ENCODE data around the gene C12orf50.
"Not testable (repeated sequence)": the region's sequence is repeated elsewhere in the genome, so short reads cannot be mapped to it uniquely, and the experiment has no call there.

Gene C12orf50

GRCh38 chr12:87967871-87968270, 61.3 kb downstream of the C12orf50 start:
- H3K27me3 Mint-ChIP-seq: no peaks in the 10 kb centered on the region
- H3K4me3 Mint-ChIP-seq: no peak overlapping the region
- DNase-seq: no peak
- no peak for ATAC-seq (replicated peaks)
- no peaks in the 10 kb centered on the region for H3K4me1 Mint-ChIP-seq (ENCODE audit: low read depth in 2 of 2)
- no peaks in the 10 kb centered on the region for H3K36me3 Mint-ChIP-seq (ENCODE audit: insufficient read depth)
- no peaks in the 10 kb centered on the region for H3K9me3 Mint-ChIP-seq
- H3K27ac Mint-ChIP-seq: no peak overlapping the region

GRCh38 chr12:87960566-87960965, 68.6 kb downstream of the C12orf50 start:
- ATAC-seq (replicated peaks): no peak
- no peak overlapping the region for H3K4me3 Mint-ChIP-seq
- H3K27me3 Mint-ChIP-seq: no peaks in the 10 kb centered on the region

GRCh38 chr12:87954028-87954427, 75.2 kb downstream of the C12orf50 start:
- DNase-seq; H3K27me3 Mint-ChIP-seq; H3K4me1 Mint-ChIP-seq (ENCODE audit: low read depth in 2 of 2); H3K9me3 Mint-ChIP-seq; H3K4me3 Mint-ChIP-seq; ATAC-seq (replicated peaks); H3K27ac Mint-ChIP-seq; H3K36me3 Mint-ChIP-seq (ENCODE audit: insufficient read depth): not testable (repeated sequence)

More at GRCh38 chr12:87960566-87960965, 68.6 kb downstream of the C12orf50 start:
- no peak overlapping the region for H3K27ac Mint-ChIP-seq
- no peaks in the 10 kb centered on the region for H3K36me3 Mint-ChIP-seq (ENCODE audit: insufficient read depth)
- H3K9me3 Mint-ChIP-seq: peaks cover 0 to 4% of the 10 kb centered on the region in 2 donors
- H3K4me1 Mint-ChIP-seq (ENCODE audit: low read depth in 2 of 2): no peaks in the 10 kb centered on the region
- DNase-seq: no peak

GRCh38 chr12:87953256-87953860, 75.8 kb downstream of the C12orf50 start:
- no peaks in the 10 kb centered on the region for H3K36me3 Mint-ChIP-seq (ENCODE audit: insufficient read depth)
- H3K4me1 Mint-ChIP-seq (ENCODE audit: low read depth in 2 of 2): no peaks in the 10 kb centered on the region
- DNase-seq: no peak
- H3K4me3 Mint-ChIP-seq: no peak overlapping the region
- no peaks in the 10 kb centered on the region for H3K27me3 Mint-ChIP-seq
- ATAC-seq (replicated peaks): no peak
- H3K27ac Mint-ChIP-seq: no peak overlapping the region
- H3K9me3 Mint-ChIP-seq: peaks cover 0 to 4% of the 10 kb centered on the region in 2 donors

GRCh38 chr12:87952850-87953249, 76.4 kb downstream of the C12orf50 start:
- no peak for DNase-seq
- no peaks in the 10 kb centered on the region for H3K27me3 Mint-ChIP-seq
- no peaks in the 10 kb centered on the region for H3K4me1 Mint-ChIP-seq (ENCODE audit: low read depth in 2 of 2)
- no peak overlapping the region for H3K27ac Mint-ChIP-seq
- H3K36me3 Mint-ChIP-seq (ENCODE audit: insufficient read depth): no peaks in the 10 kb centered on the region
- no peak overlapping the region for H3K4me3 Mint-ChIP-seq
- no peak for ATAC-seq (replicated peaks)
- H3K9me3 Mint-ChIP-seq: peaks cover 0 to 4% of the 10 kb centered on the region in 2 donors

- no peak overlapping the region for H3K27ac Mint-ChIP-seq
Observed at GRCh38 chr12:87952223-87952622, 77.0 kb downstream of the C12orf50 start.

GRCh38 chr12:87943762-87944161, 85.4 kb downstream of the C12orf50 start:
- no peaks in the 10 kb centered on the region for H3K4me1 Mint-ChIP-seq (ENCODE audit: low read depth in 2 of 2)
- DNase-seq (no peak), ATAC-seq (replicated peaks) (no peak)
- no peaks in the 10 kb centered on the region for H3K36me3 Mint-ChIP-seq (ENCODE audit: insufficient read depth)
- no peaks in the 10 kb centered on the region for H3K27me3 Mint-ChIP-seq
- H3K9me3 Mint-ChIP-seq: peaks cover 0 to 7% of the 10 kb centered on the region in 2 donors
- H3K4me3 Mint-ChIP-seq: no peak overlapping the region
- H3K27ac Mint-ChIP-seq: no peak overlapping the region

More at GRCh38 chr12:87952223-87952622, 77.0 kb downstream of the C12orf50 start:
- DNase-seq: no peak
- no peaks in the 10 kb centered on the region for H3K36me3 Mint-ChIP-seq (ENCODE audit: insufficient read depth)
- H3K4me3 Mint-ChIP-seq: no peak overlapping the region
- ATAC-seq (replicated peaks): no peak
- no peaks in the 10 kb centered on the region for H3K4me1 Mint-ChIP-seq (ENCODE audit: low read depth in 2 of 2)
- H3K27me3 Mint-ChIP-seq: no peaks in the 10 kb centered on the region
- peaks cover 0 to 4% of the 10 kb centered on the region in 2 donors for H3K9me3 Mint-ChIP-seq

- H3K27me3 Mint-ChIP-seq: no peaks in the 10 kb centered on the region
- H3K9me3 Mint-ChIP-seq: peaks cover 0 to 7% of the 10 kb centered on the region in 2 donors
- DNase-seq (no peak), ATAC-seq (replicated peaks) (no peak)
- no peak overlapping the region for H3K27ac Mint-ChIP-seq
- H3K36me3 Mint-ChIP-seq (ENCODE audit: insufficient read depth): no peaks in the 10 kb centered on the region
- no peaks in the 10 kb centered on the region for H3K4me1 Mint-ChIP-seq (ENCODE audit: low read depth in 2 of 2)
- no peak overlapping the region for H3K4me3 Mint-ChIP-seq
Observed at GRCh38 chr12:87943023-87943422, 86.2 kb downstream of the C12orf50 start.

GRCh38 chr12:87939182-87939581, 90.0 kb downstream of the C12orf50 start:
- ATAC-seq (replicated peaks) (no peak), DNase-seq (no peak)
- H3K27me3 Mint-ChIP-seq: no peaks in the 10 kb centered on the region
- no peak overlapping the region for H3K4me3 Mint-ChIP-seq
- no peaks in the 10 kb centered on the region for H3K4me1 Mint-ChIP-seq (ENCODE audit: low read depth in 2 of 2)
- H3K9me3 Mint-ChIP-seq: peaks cover 2 to 8% of the 10 kb centered on the region in 2 donors
- H3K27ac Mint-ChIP-seq: no peak overlapping the region
- no peaks in the 10 kb centered on the region for H3K36me3 Mint-ChIP-seq (ENCODE audit: insufficient read depth)

- Mint-ChIP-seq H3K27me3 (no peaks in the 10 kb centered on the region), H3K36me3 (ENCODE audit: insufficient read depth) (no peaks in the 10 kb centered on the region), H3K4me1 (ENCODE audit: low read depth in 2 of 2) (no peaks in the 10 kb centered on the region), H3K9me3 (peaks cover 2 to 8% of the 10 kb centered on the region in 2 donors), H3K4me3 (no peak overlapping the region), H3K27ac (no peak overlapping the region)
- no peak for ATAC-seq (replicated peaks)
- no peak for DNase-seq
Observed at GRCh38 chr12:87935216-87935615, 94.0 kb downstream of the C12orf50 start.

- Mint-ChIP-seq H3K27ac (no peak overlapping the region), H3K36me3 (ENCODE audit: insufficient read depth) (no peaks in the 10 kb centered on the region), H3K9me3 (peaks cover 4 to 8% of the 10 kb centered on the region in 2 donors), H3K4me1 (ENCODE audit: low read depth in 2 of 2) (no peaks in the 10 kb centered on the region), H3K27me3 (no peaks in the 10 kb centered on the region), H3K4me3 (no peak overlapping the region)
- no peak for ATAC-seq (replicated peaks)
- no peak for DNase-seq
Observed at GRCh38 chr12:87933991-87934390, 95.2 kb downstream of the C12orf50 start.

- Mint-ChIP-seq H3K4me1 (ENCODE audit: low read depth in 2 of 2) (no peaks in the 10 kb centered on the region), H3K9me3 (peaks cover 7 to 8% of the 10 kb centered on the region in 2 donors), H3K27me3 (no peaks in the 10 kb centered on the region), H3K27ac (no peak overlapping the region), H3K4me3 (no peak overlapping the region), H3K36me3 (ENCODE audit: insufficient read depth) (no peaks in the 10 kb centered on the region)
- DNase-seq: no peak
- no peak for ATAC-seq (replicated peaks)
Observed at GRCh38 chr12:87931812-87932211, 97.4 kb downstream of the C12orf50 start.

GRCh38 chr12:87930627-87931026, 98.6 kb downstream of the C12orf50 start:
- H3K9me3 Mint-ChIP-seq: peaks cover 0 to 6% of the 10 kb centered on the region in 2 donors
- no peaks in the 10 kb centered on the region for H3K4me1 Mint-ChIP-seq (ENCODE audit: low read depth in 2 of 2)
- no peaks in the 10 kb centered on the region for H3K27me3 Mint-ChIP-seq
- no peak overlapping the region for H3K4me3 Mint-ChIP-seq
- H3K27ac Mint-ChIP-seq: no peak overlapping the region
- no peak for DNase-seq
- no peaks in the 10 kb centered on the region for H3K36me3 Mint-ChIP-seq (ENCODE audit: insufficient read depth)
- no peak for ATAC-seq (replicated peaks)
